Measurements from ENCODE around the gene ASB2.

Gene ASB2

DNA sequence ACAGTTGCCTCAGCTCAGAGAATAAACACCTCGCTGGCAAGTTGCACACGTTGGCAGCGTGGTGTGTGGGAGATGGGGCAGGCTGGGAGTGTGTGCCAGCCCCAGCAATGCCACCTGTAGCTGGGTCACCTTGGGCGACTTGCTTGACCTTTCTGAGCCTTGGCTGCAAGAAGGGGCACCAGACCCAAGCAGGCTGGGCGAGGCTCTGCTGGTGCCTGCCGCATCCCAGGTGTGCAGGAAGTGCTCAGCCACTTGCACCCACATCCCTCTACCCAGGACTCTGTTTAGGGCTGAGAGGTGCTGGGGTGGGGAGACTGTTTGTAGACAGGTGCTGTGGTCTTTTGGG is 48.6 kb downstream of the ASB2 start:
- no peak for TF ChIP-seq EZH2phosphoT487 (IDR thresholded peaks at IDR 0.05; ENCODE audit: borderline replicate concordance, low read length)
- TF ChIP-seq, protein P1, sequence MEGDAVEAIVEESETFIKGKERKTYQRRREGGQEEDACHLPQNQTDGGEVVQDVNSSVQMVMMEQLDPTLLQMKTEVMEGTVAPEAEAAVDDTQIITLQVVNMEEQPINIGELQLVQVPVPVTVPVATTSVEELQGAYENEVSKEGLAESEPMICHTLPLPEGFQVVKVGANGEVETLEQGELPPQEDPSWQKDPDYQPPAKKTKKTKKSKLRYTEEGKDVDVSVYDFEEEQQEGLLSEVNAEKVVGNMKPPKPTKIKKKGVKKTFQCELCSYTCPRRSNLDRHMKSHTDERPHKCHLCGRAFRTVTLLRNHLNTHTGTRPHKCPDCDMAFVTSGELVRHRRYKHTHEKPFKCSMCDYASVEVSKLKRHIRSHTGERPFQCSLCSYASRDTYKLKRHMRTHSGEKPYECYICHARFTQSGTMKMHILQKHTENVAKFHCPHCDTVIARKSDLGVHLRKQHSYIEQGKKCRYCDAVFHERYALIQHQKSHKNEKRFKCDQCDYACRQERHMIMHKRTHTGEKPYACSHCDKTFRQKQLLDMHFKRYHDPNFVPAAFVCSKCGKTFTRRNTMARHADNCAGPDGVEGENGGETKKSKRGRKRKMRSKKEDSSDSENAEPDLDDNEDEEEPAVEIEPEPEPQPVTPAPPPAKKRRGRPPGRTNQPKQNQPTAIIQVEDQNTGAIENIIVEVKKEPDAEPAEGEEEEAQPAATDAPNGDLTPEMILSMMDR (IDR thresholded peaks at IDR 0.05; ENCODE audit: low read depth, low read length, poor library complexity, severe bottlenecking), result no peak
- H3K79me2 ChIP-seq (ENCODE audit: control insufficient read depth, low read length), result no peaks in the 10 kb centered on the region
- H3K27me3 ChIP-seq (ENCODE audit: control insufficient read depth, low read length), result no peaks in the 10 kb centered on the region
- H3K4me2 ChIP-seq (ENCODE audit: low read length), result no peak overlapping the region
- no peaks in the 10 kb centered on the region for H3K9me2 ChIP-seq (replicated peaks; ENCODE audit: control insufficient read depth, low read length)
- H3K27ac ChIP-seq (ENCODE audit: low read depth, low read length), result no peak overlapping the region
- H3K9me3 ChIP-seq (ENCODE audit: control insufficient read depth, insufficient read depth, low read length), result no peaks in the 10 kb centered on the region
- no peaks in the 10 kb centered on the region for H3F3A ChIP-seq (ENCODE audit: control insufficient read depth, insufficient read depth)
- no peaks in the 10 kb centered on the region for H3K4me1 ChIP-seq (ENCODE audit: control insufficient read depth, low read length)
- H3K4me3 ChIP-seq (ENCODE audit: low read length), result no peak overlapping the region
- H3K36me3 ChIP-seq (ENCODE audit: control insufficient read depth, low read length), result no peaks in the 10 kb centered on the region
- H4K20me1 ChIP-seq (ENCODE audit: control insufficient read depth, insufficient read depth, low read depth, low read length), result no peaks in the 10 kb centered on the region

DNA sequence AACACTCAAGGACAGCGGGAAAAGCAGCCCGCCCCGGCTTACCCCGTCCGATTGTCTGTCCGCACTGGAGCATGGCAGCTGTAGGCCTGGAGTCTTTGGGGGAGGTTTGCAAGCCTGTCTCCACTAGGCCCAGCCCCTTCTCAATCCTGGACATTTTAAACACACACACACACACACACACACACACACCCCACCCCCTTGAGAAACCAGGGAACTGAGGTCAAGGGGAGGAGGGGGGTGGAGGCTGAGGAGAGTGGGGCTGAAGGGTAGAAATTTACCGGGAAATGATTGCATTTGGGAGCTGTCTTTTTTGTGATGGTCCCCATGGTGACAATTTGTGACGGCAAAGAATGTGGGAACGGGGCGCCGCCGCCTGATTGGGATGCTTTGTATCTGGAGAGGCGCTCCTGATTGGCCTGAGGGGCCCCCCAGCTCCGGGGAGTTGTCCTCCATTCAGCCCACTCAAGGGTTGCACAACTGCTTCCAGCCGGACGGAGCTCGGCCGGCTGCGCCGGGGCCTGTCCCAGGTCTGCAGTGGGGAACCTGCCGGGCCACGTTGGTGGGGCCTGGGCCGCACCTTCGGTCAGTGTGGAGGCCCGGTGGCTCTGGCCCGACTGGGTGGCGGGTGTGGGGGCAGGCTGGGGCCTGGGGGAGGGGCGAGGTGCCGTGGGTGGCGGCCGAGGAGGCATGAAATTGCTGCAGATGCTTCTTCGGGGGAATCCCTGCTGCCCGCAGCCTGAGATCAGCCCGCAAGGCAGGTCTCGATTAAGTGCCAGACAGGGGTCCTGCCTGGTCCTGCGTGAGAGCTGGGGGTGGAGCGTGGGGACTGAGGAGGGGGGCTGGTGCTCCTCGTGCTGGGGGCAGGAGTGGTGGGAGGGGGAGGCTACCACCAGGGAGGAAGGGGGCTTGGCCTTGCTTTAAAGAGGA is 49.2 kb downstream of the ASB2 start, which contains the start of gene FAM181A:
FAM181A (plus strand) TSS at position 472 of the 927 bp plus-strand sequence. CDS start 942 bp downstream, outside the sequence.
- no peaks in the 10 kb centered on the region for H3K27me3 ChIP-seq (ENCODE audit: control insufficient read depth, low read length)
- no peaks in the 10 kb centered on the region for H3K4me1 ChIP-seq (ENCODE audit: control insufficient read depth, low read length)
- H3K9me3 ChIP-seq (ENCODE audit: control insufficient read depth, insufficient read depth, low read length), result no peaks in the 10 kb centered on the region
- no peak within 1 kb of the TSS for H3K27ac ChIP-seq (ENCODE audit: low read depth, low read length)
- no peaks in the 10 kb centered on the region for H3K36me3 ChIP-seq (ENCODE audit: control insufficient read depth, low read length)
- H4K20me1 ChIP-seq (ENCODE audit: control insufficient read depth, insufficient read depth, low read depth, low read length), result no peaks in the 10 kb centered on the region
- no peak within 1 kb of the TSS for H3K4me3 ChIP-seq (ENCODE audit: low read length)
- no peaks in the 10 kb centered on the region for H3F3A ChIP-seq (ENCODE audit: control insufficient read depth, insufficient read depth)
- no peaks in the 10 kb centered on the region for H3K79me2 ChIP-seq (ENCODE audit: control insufficient read depth, low read length)
- no peak within 1 kb of the TSS for H3K4me2 ChIP-seq (ENCODE audit: low read length)
- no peaks in the 10 kb centered on the region for H3K9me2 ChIP-seq (replicated peaks; ENCODE audit: control insufficient read depth, low read length)
- no peak for TF ChIP-seq EZH2phosphoT487 (IDR thresholded peaks at IDR 0.05; ENCODE audit: borderline replicate concordance, low read length)
- TF ChIP-seq, protein P1 (IDR thresholded peaks at IDR 0.05; ENCODE audit: low read depth, low read length, poor library complexity, severe bottlenecking), result no peak

DNA sequence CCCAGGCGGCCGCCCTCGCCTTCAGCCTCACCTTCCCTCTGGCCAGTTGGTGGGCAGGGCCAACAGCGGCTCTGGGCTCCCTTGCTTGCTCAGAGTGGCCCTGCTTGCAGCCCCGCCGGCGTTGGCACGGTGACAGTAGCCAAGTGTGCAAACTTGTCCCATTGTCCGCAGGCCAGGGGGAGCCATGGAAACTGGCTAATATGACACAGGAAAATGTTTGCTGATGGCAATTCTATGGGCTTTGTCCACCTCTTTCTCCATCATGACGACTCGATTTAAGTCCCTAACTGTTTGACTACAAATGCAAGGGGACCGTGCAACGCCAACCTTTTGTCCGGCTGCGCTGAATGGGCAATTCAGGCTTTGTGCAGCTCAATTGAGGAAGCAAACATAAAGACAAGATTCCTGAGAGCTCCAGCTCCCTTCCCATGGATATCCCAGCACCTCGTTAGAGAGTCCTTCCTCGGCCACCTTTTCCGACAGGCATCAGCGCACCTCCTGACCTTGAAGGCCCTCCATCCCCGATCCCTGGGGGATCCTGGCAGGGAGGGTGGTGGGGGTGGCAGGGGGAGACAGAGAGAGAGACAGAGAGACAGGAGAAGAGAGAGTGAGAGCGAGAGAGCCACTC is 50.0 kb downstream of the ASB2 start:
- TF ChIP-seq, protein P1 (IDR thresholded peaks at IDR 0.05; ENCODE audit: low read depth, low read length, poor library complexity, severe bottlenecking), result no peak
- no peak for TF ChIP-seq EZH2phosphoT487 (IDR thresholded peaks at IDR 0.05; ENCODE audit: borderline replicate concordance, low read length)
- Histone ChIP-seq H3F3A (ENCODE audit: control insufficient read depth, insufficient read depth) (no peaks in the 10 kb centered on the region), H3K4me3 (ENCODE audit: low read length) (no peak overlapping the region), H3K9me2 (replicated peaks; ENCODE audit: control insufficient read depth, low read length) (no peaks in the 10 kb centered on the region), H3K4me1 (ENCODE audit: control insufficient read depth, low read length) (no peaks in the 10 kb centered on the region), H3K9me3 (ENCODE audit: control insufficient read depth, insufficient read depth, low read length) (no peaks in the 10 kb centered on the region), H3K27ac (ENCODE audit: low read depth, low read length) (no peak overlapping the region), H3K36me3 (ENCODE audit: control insufficient read depth, low read length) (no peaks in the 10 kb centered on the region), H3K4me2 (ENCODE audit: low read length) (no peak overlapping the region), H4K20me1 (ENCODE audit: control insufficient read depth, insufficient read depth, low read depth, low read length) (no peaks in the 10 kb centered on the region), H3K79me2 (ENCODE audit: control insufficient read depth, low read length) (no peaks in the 10 kb centered on the region), H3K27me3 (ENCODE audit: control insufficient read depth, low read length) (no peaks in the 10 kb centered on the region)

All from DOHH2 (cell line).